Activated CD4-positive, alpha-beta T cell treated with anti-CD3 and anti-CD28 coated beads, Interleukin-2, Interleukin-4, amounts not matched to agents 100 ng/mL and 50 ng/mL, durations not matched to agents 16 hours and 8 hours (primary cell): ENCODE results near the gene GPBP1L1.
"Not testable (repeated sequence)": the region's sequence is repeated elsewhere in the genome, so short reads cannot be mapped to it uniquely, and the experiment has no call there.

Experiments
- DNase-seq: peaks from one replicate; pipeline ENCODE4 v3.0.0-alpha.2; 2020; ENCODE audit warnings: low spot score

Gene GPBP1L1

GRCh38 chr1:45682942-45683341, 3.4 kb downstream of the GPBP1L1 start:
- DNase-seq: no peak

GRCh38 chr1:45679123-45679522, 7.2 kb downstream of the GPBP1L1 start:
- no peak for DNase-seq

DNA sequence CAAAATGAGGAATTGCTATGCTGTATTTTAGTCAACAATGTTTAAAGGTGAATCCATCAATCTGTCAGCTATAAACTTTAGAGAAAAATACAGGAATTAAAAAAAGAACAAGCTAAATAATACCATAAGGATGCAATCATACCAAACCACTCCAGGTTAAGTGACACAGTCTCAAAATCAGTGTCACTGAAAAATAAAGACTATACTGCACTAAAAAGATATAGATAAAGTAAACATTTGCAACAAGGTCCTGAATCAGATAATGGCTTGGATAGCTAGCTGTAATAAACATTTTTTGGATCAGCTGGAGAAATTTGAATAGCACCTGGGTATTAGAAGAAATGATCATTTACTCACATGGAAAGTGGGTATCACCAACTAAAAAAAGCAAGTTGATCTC, 7.8 kb downstream of the GPBP1L1 start:
- DNase-seq: no peak

- DNase-seq: no peak
Measured at GRCh38 chr1:45677751-45678245, 8.5 kb downstream of the GPBP1L1 start.

DNA sequence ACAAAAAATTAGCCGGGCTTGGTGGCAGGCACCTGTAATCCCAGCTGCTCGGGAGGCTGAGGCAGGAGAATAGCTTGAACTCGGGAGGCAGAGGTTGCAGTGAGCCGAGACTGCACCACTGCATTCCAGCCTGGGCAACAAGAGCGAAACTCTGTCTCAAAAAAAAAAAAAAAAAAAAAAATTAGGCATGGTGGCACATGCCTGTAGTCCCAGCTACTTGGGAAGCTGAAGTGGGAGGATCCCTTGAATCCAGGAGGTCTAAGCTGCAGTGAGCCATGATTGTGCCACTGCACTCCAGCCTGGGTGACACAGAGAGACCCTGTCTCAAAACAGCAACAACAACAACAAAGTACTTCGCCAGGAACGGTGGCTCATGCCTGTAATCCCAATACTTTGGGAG, 9.8 kb downstream of the GPBP1L1 start:
- DNase-seq: not testable (repeated sequence)

DNA sequence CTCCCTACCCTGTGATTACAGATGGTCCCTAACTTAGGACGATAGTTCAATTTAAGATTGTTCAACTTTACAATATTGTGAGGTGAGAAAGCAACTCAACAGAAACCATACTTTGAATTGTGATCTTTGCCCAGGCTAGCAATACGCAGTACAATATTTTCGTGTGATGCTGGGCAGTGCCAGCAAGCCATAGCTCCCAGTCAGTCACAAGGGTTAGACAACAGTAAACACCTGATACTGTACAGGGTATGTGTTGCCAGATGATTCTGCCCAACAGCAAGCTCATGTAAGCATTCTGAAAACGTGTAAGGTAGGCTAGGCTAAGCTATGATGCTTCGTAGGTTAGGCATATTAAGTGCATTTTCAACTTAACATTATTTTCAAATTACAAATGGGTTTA, 11.9 kb downstream of the GPBP1L1 start:
- no peak for DNase-seq

GRCh38 chr1:45673956-45674355, 12.4 kb downstream of the GPBP1L1 start:
- no peak for DNase-seq

DNA sequence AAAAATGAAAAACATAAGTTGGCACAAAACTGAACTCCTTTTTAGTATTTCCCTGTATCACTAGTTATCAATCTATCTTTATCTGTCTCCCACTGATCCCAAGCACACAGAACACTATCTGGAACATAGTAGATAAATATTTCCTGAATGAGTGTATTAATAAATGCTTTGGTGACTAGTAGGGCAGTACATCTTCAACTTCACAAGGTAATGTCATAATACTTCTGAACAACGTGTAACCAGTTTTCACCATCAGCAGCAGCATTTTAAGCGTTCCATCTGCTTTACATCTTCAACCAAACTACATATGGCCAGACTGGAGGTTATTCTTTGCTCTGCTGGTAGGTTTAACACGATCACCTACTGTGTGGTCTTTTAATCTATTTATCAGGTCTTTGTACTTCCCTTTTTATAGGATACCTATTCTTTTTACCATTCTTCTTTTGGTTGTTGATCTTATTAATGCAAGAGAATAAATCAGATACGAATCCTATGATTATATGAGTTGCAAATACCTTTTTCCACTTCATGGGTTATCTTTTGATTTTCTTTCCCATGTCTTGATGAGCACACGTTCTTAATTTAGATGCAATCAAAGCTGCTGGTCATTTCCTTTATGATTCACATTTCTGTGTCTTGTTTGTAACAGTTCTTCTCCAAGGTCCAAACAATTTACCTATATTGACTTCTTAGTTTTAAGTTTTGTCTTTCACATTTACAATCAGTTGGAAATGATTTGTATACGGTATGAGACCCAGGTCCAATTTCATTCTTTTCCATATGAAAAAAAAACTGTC, 16.3 kb downstream of the GPBP1L1 start:
- DNase-seq: no peak

GRCh38 chr1:45669379-45669778, 17.0 kb downstream of the GPBP1L1 start:
- DNase-seq: no peak

- DNase-seq: no peak
Measured at GRCh38 chr1:45668526-45668925, 17.8 kb downstream of the GPBP1L1 start.

- no peak for DNase-seq
Measured at GRCh38 chr1:45667321-45668111, 18.8 kb downstream of the GPBP1L1 start.

GRCh38 chr1:45666836-45667235, 19.5 kb downstream of the GPBP1L1 start:
- DNase-seq: no peak

GRCh38 chr1:45660336-45660735, 26.0 kb downstream of the GPBP1L1 start:
- DNase-seq: no peak

DNA sequence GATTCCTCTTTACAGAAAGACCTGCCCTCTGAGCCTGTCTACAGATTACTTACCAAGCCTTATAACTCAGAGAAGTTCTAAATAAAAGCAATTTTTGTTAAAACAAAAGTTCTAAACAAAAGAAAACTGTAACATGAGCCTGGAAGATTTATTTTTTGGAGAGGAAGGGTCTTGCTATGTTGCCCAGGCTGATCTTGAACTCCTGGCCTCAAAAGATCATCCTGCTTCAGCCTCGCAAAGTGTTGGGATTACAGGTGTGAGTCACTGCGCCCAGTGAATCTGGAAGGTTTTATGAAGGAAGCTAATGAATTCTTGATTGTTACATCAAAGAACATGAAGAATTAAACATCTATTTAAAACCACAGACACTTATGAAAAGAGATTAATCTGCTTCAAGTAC, 27.1 kb downstream of the GPBP1L1 start:
- no peak for DNase-seq

GRCh38 chr1:45658171-45658570, 28.2 kb downstream of the GPBP1L1 start:
- DNase-seq: no peak

DNA sequence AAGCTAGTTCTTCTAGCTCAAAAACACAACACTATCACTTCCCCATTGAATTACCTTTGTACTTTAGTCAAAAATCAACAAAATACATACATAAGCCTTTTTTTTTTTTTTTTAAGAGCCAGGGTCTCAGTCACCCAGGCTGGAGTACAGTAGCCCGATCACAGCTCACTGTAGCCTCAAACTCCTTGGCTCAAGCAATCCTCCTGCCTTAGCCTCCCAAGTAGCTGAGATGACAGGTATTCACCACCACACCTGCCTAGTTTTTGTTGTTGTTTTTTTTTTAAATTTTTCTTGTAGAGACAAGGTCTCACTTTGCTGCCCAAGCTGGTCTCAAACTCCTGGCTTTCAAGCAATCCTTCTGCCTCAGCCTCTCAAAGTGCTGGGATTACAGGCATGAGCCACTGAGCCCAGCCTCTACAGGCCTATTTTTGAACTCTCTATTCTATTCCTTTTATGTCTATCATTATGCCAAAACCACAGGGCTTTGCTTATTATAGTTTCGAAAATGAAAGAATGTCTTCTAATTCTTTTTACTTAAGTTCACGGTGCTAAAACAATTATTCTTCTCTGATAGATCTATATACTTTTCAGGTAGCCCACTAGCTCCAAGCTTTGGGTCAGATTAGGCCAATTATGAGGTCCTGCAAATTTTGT, 29.6 kb downstream of the GPBP1L1 start:
- DNase-seq: no peak

DNA sequence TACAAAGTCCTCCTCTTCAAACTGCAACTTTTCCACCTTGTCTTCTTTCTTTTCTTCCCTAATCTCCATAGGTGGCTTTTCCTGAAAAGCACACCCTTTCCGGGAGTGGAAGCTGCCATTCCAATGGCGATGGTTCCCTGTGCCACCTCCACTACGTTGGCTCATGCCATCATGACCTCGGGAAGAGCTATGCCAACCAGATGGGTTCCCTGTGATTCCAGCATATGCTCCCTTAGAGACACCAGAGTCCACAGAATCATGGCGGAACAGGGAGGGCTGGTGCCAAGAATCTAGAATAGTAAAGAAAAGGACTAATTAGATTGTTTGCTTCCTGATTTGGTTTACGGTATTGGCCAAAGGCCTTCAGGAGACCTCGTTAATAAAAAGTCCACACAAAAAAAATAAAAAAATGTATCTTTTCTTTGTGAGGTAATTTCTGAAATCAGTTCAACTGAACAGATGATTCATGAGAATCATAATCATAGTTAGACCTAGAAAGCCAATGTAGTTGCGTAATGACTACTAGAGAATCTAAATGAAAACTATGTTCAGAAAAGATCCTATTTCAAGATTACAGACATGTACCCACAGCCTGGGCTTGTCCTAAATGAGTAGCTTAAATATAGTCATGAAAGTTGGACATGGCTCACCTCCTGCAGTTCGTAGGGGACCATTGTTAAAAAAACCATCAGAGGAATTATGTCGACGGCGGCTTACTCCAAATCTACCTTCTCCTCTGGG, 31.6 kb downstream of the GPBP1L1 start:
- peak; percentile 76 for DNase-seq

DNA sequence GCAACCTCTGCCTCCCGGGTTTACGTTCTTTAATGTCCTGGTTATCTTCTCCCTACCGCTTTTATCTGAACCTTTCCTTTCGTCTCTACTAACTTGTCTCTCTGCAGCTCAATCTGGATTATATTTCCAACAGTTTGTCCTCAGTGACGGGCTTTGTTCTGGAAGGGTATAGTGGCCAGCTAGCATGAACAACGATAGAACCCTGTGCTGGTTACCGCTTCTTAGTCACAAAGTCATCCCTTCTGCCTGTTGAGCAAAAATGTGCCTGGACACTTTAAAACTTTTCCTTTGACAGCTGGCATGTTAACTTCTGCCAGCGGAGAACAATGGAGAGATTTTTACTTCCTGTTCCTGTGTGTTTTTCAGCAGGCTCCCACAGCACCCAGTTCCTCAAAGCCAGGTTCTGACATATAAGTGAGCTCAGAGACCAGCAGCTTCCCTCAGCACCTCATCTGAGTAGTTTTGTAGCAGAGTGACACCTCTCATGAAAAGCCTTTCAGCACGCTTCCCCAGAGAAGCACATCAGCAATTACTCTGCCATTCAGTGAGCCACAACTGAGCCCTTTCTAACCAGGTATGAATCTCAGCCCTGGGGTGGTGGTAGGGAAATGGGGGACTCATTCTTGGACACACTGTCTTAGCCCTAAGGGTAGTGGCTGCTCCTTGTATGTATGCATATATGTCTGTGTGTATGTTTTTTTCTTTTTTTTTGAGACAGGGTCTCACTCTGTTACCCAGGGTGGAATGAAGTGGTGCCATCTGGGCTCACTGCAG, 38.9 kb downstream of the GPBP1L1 start:
- no peak for DNase-seq

DNA sequence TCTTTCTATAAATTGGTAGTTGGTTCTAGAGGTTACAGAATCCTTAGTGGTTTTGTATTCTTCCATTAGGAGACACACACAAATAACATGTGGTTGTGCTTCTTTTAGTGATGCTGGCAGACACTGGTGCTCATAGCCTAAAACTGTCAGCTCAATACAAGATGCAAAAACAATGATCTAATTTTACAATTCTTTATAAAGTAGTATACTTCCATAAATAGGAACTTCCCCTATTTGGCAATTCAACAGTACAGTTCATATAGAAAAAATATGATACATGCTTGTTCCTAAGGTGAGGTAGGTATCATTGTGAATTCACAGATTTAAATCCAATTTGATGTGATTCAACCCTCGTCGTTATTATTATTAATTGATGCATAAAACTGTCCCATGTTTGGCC, 41.7 kb downstream of the GPBP1L1 start:
- no peak for DNase-seq

GRCh38 chr1:45643978-45644377, 42.4 kb downstream of the GPBP1L1 start:
- DNase-seq: no peak

DNA sequence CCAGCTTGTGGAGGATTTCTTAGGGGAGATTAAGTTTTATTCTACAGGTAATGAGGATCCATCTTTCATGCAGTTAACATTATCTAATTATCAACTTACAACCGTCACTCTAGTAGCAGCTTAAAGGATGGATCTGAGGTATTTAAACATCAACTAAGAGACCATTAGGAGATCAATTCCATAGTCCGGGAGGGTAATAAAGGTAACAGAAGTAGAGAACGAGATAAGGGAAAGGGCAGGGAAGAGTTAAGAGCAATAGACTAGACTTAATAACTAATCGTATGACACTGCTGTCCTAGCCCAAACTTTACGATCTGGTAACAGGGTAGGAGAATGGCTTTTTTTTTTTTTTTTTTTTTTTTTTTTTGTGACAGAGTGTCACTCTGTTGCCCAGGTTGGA, 43.0 kb downstream of the GPBP1L1 start:
- no peak for DNase-seq
